Fibroblast of skin of back (primary cell): ENCODE measurements around the gene KCNH4.
A peak's percentile ranks its signal among the peaks of the same experiment; 100 is the strongest.

Experiments used
- DNase-seq: peaks from one replicate; pipeline ENCODE4 v3.0.0-alpha.2; 2013

Gene KCNH4

DNA sequence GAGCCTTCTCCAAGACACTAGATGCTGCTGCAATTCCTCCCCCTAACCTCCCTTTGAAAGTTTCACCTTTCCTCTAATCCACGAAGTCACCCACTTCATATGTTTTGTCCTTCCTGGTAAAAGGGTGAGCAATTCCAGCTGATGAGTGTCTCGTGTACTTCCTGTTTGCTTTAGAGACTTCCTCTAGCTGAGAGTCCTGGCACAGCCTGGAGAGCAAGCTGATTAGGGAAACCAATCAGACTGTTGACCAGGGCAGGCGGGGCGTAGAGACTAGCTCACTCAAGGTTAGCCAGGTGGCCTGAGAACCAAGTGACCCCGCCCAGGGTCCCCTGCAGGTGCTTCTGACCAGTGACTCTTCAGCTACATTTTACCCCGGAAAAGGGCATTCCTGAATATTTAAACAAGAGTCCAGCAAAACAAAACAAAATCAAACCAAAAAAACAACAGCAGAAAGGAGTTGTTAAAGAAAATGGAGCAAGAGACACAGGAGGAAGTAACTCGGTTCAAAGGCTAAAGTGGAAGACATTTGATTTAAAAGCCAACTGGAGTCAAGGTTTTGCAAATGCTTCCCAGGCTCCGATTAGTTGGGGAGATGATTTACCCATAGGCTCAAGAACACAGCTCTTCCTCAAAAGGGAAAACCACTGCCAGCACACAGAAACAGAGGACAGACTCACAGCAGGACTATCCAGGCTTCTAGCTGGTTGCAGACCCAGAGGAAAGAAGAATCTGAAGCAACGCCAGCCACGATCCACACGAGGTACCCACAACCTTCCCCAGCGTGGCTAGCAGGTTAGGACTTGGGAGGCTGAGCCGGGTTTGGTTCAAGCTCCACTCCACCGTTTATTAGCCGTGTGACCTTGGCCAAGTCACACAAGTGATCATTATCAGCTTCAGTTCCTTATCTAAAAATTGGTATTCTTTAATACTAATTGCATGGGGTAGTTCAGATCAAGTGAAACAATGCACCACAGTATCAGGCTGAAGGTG lies 45.0 kb downstream of the KCNH4 start:
- DNase-seq: peak; percentile 68

DNA sequence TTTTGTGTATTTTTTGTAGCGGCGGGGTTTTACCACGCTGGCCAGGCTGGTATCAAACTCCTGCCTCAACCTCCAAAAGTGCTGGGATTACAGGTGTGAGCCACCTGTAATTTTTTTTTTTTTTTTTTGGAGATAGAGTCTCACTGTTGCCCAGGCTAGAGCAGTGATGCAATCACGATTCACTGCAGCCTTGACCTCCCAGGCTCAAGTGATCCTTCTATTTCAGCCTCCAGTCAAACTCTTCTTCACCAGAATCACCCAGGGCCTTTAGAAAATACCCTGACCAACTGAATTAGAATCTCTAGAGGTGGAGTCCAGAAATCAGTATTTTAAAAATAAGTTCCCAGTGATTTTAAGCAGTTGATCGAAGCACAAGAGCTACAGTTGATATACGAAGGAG lies 45.8 kb downstream of the KCNH4 start:
- DNase-seq: no peak

DNA sequence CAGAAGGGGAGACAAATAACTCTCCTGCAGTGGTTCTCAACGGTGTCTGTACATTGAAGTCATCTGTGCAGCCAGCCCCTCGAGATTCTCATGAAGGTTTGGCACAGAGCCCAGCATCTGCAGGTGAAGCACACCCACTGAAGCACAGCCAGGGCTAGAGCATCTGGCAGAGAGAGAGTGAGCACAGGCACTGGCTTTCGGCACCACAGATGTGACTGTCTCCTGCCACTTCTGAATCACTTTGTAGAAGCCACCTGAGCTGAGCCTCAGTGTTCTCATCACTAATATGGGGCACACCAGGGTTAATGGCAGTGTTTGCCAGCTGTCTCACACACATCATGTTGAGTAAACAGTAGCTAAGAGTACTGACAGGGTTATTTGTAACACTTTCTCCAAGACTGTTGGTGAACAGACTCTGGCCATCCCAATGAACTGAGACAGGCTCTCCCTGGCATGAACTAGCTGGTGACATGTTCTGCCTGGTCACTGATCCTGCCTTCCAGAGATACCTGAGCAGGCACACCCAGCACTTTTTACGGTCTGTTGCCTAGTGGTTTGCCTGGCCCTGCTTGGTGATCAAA lies 47.4 kb downstream of the KCNH4 start:
- DNase-seq: no peak

DNA sequence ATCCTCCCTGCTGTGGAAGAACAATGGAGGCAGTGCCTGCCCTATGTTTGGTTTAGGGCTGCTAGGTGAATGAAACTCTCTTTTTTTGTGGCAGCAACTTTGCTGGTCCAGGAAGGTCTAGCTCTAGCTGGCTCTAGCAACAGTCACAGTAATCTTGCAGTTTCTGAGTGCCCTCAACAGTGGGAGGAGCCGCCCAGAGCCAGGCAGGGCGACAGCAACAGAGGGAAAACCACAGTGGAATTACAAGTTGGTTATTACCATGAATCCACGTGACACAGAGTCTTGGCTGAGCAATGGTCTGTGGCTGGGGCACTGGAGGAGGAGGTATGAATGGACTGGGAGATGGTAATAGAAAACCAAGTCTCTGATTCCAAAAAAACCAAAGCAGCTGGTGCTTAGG lies 48.0 kb downstream of the KCNH4 start:
- peak; percentile 81 for DNase-seq

DNA sequence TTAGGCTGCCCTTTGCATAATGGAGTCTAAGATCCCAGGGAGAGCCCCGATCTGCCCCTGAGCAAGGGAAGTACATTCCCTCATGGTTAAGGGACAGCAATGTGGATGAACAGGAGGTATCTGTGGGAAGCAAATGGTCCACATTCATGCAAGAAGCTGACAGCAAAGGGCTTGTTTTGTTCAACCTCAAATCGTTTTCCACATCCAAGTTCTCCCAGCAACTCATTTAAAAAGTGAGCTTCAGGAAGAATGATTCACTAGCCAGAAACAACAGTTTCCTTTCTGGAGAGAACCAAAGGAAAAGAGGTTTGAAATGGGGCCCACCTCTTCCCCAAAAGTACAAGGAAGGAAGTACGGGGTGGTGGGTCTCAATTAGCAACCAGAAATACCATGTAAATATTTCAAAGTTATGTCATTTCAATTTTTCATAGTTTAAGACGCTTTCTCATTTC lies 48.9 kb downstream of the KCNH4 start:
- no peak for DNase-seq

DNA sequence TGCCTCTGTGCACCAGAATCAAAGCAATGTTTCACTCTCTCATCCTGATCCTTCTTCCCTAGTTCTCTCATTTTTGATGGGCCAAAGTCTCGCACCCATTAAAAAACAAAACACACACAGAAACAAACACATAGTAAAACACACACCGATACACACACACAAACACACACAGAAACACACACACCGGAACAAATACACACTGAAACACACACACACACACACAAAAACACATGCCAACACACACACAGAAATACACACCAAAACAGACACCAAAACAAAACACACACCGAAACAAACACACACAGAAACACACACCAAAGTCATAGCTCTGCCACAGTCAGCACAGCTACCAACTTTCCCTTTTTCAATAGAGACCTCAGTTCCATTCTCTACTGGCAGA lies 49.7 kb downstream of the KCNH4 start:
- DNase-seq: no peak

DNA sequence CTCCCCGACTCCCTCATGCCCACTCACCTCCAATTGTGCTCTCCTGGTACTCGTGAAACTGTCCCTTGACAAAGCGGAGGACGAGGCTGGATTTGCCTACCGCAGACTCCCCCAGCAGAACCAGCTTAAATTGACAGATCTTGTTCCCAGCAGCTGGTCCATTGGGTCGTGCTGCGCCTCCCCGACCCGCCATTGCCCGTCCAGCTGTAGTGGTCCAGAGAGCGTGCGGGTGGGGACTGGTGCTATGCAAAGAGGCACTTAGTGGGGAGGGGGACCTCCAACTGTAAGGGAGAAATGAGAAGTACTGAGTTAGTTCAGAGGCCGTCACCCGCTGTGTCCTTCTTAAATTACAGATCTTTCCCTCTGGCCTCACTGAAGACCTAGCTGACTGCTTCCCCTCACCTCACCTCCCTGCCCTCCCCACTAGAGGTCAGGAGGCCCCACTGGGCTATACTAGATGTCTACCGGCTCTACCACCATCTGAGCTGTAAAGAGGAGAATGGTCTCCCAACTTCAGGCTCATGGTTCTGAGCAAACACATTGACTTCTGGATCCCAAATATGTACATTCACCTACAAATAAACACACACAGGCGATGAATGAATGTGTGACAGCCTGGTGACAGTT lies 50.5 kb downstream of the KCNH4 start:
- DNase-seq: no peak

DNA sequence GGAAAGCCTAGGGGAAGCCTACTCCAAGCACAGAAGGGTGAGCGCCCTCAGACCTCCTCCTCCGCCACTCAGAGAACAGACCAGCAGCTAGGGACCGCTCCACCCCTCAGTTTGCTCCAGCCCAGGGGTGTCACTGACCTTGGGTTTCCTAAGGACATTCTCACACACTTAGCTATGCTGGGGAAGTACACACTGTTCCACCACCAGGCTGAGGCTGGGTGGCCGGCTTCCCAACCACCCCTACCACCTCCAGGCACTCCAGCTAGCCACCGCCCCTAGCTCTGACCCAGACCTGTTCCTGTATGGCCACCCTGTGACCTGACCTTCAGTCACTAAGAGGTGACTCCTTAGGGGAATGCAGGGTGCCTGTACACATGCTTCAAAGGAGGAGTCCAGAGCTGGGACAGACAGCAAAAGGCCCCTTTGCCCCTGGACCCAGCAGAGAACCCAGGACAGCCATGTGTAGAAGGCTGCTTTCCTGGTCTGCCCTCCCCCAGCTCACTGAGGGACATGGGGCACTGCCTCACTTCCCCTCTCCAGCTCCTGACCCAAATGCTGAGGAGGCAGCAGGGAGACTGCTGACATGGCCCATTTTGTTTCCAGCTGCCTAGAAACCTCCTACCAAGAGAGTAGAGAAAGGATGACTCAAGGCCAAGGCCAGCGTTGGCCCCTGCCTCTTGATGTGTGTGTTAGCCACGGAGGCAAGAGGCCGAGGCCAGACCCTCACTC lies 51.7 kb downstream of the KCNH4 start:
- DNase-seq: no peak

DNA sequence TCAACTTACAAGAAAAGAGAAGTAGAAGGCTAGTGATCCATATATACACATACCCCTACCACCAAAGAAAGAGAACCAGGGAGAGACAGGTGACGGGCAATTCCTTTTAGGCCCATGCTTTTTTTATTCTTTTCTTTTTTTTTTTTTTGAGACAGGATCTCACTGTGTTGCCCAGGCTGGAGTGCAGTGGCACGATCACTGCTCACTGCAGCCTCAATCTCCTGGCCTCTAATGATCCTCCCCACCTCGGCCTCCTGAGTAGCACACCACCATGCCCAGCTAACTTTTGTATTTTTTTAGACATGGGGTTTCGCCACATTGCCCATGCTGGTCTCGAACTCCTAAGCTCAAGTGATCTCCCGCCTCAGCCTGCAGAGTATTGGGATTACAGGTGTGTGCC lies 53.5 kb downstream of the KCNH4 start:
- DNase-seq: no peak

DNA sequence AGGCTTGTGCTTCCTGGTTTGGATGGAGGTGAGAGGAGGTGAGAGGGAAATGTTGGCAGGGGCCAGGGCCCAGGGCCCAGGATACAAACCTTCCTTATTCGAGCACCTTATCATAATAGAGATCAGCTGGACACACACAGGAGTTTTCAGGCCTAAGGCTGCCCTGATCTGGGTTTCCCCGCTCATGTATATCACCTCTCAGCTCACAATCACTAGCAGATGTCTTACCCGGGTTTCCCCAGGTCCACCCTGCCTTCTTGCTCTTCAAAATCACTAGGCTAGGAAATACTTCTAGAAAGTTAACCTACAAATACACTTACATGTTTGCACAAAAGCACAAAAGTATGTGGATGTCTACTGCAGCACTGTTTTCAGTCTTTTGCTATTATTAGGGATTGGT lies 54.1 kb downstream of the KCNH4 start:
- no peak for DNase-seq

DNA sequence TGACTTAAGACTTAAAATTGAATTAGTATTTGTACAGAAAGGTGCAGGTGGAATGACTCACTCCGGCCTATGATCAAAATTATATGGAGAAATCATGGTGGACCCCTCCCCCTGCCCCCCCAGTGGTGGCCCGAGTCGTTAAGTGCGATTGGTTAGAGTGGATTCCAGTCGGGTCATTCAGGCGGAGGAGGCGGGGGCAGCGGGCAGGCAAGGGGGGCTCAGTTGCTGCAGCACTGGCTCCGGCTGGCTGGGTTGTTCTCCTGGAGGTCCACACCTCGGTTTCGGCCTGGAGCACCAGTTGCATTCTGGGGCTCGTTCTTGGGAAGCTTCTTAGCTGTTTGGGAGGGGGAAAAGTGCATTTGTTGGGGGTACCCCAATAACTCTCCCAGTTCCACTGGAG lies 55.4 kb downstream of the KCNH4 start:
- DNase-seq: no peak

DNA sequence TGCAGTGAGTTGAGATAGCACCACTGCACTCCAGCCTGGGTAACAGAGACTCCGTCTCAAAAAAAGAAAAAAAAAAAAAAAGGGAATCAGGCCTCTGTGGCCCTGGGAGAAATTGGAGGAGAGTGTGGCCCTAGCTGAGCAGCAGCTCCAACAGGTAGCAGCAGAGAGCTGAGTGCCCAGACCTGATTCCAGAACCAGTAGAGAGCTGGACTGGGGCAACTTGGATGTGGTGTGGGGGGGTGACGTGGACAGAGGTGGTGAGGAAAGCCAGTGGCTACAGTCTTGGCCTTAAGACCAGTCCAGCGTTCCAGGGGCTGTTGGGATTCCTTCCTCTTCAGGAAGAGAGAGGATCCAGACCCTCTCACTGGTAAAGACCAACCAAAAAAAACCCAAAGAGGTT lies 56.7 kb downstream of the KCNH4 start:
- DNase-seq: no peak

DNA sequence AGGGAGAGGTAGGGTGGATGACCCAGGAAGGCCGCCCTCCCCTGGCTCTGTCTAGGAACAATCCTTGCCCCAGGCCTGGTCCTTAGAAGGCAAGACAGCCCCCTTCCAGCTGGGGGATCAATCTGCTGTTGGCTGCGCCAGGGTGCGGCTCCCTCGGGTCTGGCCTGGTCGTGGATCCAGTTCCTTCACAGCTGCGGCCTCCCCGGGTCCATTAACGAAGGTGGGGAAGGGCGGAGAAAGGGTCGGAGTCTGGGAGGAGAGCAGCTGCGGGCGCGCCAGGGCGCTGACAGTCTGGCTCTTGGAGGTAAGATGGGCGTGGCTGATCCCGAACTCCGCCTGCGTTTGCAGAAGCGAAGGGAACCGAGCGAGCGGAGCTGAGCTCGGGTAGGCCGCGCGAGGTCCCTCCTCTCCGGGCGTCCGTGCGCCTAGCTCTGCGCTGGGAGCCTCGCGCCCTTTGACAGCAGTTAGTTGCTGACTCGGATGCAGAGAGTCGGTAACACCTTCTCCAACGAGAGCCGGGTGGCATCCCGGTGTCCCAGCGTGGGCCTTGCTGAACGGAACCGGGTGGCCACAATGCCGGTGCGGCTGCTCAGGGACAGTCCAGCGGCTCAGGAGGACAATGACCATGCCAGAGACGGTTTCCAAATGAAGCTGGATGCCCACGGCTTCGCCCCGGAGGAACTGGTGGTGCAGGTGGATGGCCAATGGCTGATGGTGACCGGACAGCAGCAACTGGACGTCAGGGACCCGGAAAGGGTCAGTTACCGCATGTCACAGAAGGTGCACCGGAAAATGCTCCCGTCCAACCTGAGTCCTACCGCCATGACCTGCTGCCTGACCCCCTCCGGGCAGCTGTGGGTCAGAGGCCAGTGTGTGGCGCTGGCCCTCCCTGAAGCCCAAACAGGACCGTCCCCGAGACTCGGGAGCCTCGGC lies 58.3 kb downstream of the KCNH4 start, which contains the start of gene HSPB9:
HSPB9 (plus strand) TSS at position 434 of the 933 bp plus-strand sequence; CDS start at position 481, 47 bp downstream.
- no peak for DNase-seq

DNA sequence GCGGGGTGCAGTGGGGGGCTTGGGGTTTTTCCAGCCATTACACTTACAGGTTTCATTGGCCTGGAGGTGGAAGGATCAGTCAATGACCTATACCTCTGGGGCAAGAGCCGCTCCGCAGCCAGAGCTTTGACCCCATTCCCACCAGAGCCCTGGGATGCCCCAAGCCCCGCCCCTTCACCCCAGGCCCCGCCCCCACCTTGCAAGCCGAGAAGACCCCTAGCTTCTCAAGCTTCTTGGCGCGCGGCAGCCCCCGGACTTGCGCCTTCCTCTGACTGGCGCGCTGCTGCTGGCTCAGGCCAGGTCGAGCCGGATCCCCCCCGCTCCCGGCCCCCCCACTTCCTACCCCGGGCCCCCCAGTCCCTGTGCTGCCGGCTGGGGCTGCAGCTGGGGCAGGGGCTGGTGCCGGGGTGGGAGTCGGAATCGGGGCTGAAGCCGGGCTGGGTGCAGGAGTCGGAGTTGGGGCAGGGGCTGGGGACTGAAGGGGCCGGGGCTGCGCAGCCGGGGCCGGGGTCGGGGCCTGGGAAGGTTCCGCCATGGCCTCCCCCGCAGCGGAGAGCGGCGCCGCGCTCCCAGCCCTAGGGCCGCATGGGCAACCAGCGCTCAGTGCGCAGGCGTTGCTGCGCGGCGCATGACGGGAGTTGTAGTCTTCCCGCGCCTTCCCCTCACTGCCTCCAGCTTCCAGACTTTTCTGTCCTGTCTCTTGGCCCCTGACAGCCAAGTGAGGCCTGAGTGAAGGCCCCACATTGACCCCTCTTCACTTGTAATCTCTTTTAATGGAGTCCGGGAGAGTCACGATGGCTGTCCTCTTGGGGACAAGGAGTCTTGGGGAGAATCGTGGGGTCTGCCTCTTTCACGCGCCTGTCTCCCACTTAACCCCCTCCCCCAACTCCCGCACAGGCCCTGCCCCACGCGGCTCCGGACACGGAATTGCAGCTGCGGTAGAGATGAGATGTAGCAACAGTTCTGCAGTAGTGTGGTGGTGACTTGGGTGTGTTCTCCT lies 59.9 kb downstream of the KCNH4 start, which contains the start of gene KAT2A:
KAT2A (minus strand) TSS at position 598 of the 1,000 bp plus-strand sequence; CDS start at position 535, 63 bp downstream.
- DNase-seq: peak; percentile 83

DNA sequence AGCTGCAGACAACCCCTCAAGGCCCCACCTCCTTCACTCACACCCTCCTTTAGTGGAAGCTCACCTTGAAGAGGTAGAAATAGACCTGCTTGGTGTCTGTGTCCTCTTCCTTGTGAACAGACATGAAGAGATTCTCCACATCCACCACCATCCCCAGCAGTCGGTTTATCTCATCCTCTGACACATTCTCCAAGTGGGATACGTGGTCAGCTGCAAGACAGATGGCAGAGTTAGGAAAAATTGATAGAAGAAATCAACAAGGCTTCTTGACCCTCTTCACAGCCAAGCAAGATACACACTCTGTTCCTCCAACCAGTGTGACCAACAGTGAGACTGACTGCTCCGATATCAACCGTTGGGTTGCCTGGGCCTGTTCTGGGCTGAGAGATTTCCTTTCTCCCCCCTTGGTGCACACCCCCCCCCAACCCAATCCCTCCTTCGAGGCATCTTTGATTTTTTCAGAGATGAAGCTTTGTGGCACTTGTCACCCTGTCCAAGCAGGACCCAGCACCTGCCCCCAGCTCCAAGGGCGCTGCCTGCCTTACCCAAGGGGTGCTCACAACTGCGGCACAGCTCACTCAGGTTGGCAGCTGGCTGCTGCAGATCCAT lies 60.7 kb downstream of the KCNH4 start:
- DNase-seq: no peak

DNA sequence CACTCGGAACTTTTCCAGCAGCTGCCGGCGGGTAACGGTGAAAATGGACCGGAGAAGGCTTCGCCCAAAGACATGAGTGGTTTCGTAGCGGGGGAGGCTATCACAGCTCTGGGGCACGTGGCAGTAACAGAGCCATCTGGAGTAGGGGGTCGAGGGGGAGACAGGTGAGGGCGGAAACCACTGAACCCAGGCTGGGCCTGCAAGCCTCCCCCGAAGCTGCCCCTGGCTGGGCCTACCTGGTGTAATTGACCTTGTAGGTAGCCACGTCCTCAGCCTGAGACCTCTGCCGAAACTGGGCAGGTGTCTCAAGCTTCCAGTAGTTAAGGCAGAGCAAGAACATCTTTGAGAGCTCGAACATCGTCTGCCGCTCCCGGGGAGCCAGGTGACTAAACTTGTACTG lies 61.6 kb downstream of the KCNH4 start:
- DNase-seq: no peak

DNA sequence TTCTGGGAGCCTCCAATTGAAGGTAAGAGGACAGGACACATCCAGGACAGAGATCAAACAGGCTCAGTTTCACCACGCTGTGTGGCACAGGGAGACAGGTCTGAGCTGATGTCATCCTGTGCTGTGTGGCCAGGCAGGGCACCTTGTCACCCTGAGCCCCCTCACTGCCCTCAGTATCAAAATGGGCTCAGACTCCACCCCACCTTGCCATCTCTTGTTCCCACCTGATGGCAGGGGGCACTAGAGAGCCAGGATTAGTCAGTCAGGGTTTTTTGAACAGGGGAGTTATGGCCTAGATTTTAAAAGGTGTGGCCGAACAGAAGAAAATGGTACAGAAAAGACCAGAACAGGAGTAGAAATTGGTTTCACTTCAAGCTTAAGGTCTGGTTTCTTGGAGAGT lies 62.4 kb downstream of the KCNH4 start:
- peak; percentile 30 for DNase-seq

DNA sequence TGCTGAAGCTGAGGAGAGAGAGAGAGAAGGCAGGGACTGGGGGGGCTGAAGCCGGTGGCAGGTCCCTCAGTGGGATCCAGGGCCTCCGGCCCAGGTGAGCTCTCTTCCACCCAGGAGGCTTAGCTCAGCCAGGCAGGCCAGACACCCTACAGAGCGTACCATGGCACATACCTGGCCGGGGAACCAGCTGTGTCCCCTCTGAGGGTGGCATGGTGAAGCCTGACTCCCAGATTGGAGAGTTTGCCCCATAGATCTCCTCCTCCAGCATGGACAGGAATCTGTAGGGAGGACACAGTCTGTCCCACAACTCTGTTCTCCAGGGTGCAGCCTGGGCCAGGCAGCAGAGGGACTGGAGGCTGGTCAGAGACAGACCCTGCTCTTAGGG lies 62.8 kb downstream of the KCNH4 start:
- DNase-seq: no peak

DNA sequence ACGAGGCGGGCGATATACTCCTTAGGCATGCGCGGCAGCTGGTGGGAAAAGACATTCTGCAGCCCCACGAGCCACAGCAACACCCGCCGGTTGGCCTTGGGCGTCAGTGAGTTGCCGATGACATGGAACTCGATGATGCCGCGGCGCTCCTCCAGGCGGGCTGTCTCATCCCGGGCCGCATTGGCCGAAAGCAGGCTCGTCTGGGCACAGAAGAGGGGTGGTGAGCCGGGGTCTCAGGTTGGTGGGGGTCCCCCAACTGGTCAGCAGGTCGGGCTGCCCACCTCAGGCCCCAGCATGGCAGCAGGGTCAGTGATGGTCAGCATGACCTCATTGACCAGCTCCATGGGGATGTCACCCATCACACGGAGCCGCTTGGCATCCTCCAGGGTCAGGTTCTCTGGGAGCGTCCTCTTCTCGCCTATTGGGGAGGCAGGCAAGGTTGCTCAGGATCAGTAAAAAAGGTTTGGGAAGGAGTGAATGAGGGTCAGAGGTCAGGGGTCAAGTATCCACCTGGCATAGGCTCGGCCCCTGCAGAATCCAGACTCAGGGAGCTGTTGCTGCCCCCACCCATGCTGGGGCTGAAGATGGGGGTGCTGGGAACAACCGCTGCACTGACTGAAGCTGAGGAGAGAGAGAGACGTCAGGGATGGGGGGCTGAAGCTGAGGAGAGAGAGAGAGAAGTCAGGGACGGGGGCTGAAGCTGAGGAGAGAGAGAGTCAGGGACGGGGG lies 63.4 kb downstream of the KCNH4 start:
- no peak for DNase-seq
